ENCODE data around the gene RNF150. TPM values are rescaled to one million over a fixed set of nuclear protein-coding genes. Genes with fewer than 3 reads are reported as not detected.
"Not testable (repeated sequence)": the region's sequence is repeated elsewhere in the genome, so short reads cannot be mapped to it uniquely, and the experiment has no call there.

RNF150 gene
- total RNA-seq (10 to 100 TPM; 16.8 to 28.0 TPM), polyA plus RNA-seq (ENCODE audit: insufficient read length in 2 of 2) (10 to 100 TPM; 14.3 to 20.4 TPM)
- long read RNA-seq, donor 1, full-length matches to known transcripts: 2 of 2 reads
- long read RNA-seq, donor 1, partial matches to known transcripts: 0 of 2 reads
- long read RNA-seq, donor 1, other reads (novel, unspliced or antisense): 0 of 2 reads
- long read RNA-seq, donor 2: 0 reads
- long read RNA-seq, donor 3, full-length matches to known transcripts: 3 of 3 reads
- long read RNA-seq, donor 3, partial matches to known transcripts: 0 of 3 reads
- long read RNA-seq, donor 3, other reads (novel, unspliced or antisense): 0 of 3 reads
- long read RNA-seq, donor 4, full-length matches to known transcripts: 1 of 1 reads
- long read RNA-seq, donor 4, partial matches to known transcripts: 0 of 1 reads
- long read RNA-seq, donor 4, other reads (novel, unspliced or antisense): 0 of 1 reads

DNA sequence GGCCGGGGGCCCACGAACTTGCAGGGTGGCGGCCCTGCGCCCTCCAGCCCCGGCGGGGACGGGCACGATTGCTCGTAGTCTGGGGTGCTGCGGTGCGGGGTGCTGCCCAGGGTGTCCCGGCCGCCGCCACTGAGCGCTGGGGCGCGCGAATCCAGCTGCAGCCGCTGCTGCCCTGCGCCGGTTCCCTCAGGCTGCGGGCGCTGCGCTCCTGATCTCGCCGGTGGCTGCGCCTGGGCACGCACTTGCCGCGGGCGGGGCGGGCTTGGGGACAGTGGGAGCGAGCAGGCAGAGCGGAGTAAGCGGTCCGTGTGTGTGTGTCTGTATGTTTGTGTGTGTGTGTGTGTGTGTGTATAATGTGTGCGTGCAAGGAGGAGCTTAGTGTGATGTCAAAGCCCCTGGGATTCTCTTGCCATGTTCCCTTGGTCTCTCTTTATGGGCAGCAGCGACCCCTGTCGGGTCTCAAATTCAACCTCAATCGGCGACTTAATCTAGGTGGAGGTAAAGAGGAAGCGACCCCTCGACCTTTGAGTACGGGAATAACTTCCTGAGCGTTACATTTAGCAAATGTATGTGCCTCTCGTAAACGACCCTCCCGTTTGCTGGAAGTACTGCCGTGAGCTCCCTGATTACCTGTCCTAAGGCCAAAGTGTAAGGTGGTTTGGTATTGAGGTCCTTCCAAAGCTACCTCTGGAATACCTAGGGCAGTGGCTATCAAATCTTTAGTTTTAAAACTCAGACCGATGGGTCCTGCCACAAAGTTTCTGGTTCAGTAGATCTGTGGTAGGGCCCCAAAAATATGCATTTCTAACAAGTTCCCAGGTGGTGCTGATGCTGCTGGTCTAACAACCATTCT lies at the start of gene RNF150:
TSS of gene RNF150 (minus strand) at position 324 of the 853 bp plus-strand sequence.
- under 1% methylated on average over 50 of the region's 50 CpGs for WGBS (ENCODE audit: insufficient coverage)
- no peaks in the 10 kb centered on the region for H3K9me3 ChIP-seq (ENCODE audit: control insufficient read depth, insufficient read depth, low read length)
- H3K27me3 ChIP-seq (ENCODE audit: control insufficient read depth, insufficient read depth, low read length): no peaks in the 10 kb centered on the region
- no peaks in the 10 kb centered on the region for H3K36me3 ChIP-seq (ENCODE audit: control insufficient read depth, insufficient read depth, low read length)
- H3K4me3 ChIP-seq (ENCODE audit: low read depth, low read length): peak within 1 kb of the TSS; percentile 86
- H3K27ac ChIP-seq (ENCODE audit: low read depth, low read length): peak within 1 kb of the TSS; percentile 82
- peaks cover 6% of the 10 kb centered on the region for H3K4me1 ChIP-seq (ENCODE audit: control insufficient read depth, insufficient read depth, low read length)
- DNase-seq (ENCODE audit: low read depth in 4 of 6, low spot score in 6 of 6): peak; percentile 87 to 99 (median 95)

GRCh38 chr4:141180991-141181761 lies 47.9 kb upstream of the RNF150 start:
- Histone ChIP-seq H3K4me3 (ENCODE audit: low read depth, low read length) (no peak overlapping the region), H3K36me3 (ENCODE audit: control insufficient read depth, insufficient read depth, low read length) (no peaks in the 10 kb centered on the region), H3K27ac (ENCODE audit: low read depth, low read length) (no peak overlapping the region), H3K9me3 (ENCODE audit: control insufficient read depth, insufficient read depth, low read length) (no peaks in the 10 kb centered on the region), H3K27me3 (ENCODE audit: control insufficient read depth, insufficient read depth, low read length) (no peaks in the 10 kb centered on the region), H3K4me1 (ENCODE audit: control insufficient read depth, insufficient read depth, low read length) (no peaks in the 10 kb centered on the region)
- no peak for DNase-seq (ENCODE audit: low read depth in 4 of 6, low spot score in 6 of 6)
- no CpG with 5 or more reads among the region's 2 CpGs for WGBS (ENCODE audit: insufficient coverage)

DNA sequence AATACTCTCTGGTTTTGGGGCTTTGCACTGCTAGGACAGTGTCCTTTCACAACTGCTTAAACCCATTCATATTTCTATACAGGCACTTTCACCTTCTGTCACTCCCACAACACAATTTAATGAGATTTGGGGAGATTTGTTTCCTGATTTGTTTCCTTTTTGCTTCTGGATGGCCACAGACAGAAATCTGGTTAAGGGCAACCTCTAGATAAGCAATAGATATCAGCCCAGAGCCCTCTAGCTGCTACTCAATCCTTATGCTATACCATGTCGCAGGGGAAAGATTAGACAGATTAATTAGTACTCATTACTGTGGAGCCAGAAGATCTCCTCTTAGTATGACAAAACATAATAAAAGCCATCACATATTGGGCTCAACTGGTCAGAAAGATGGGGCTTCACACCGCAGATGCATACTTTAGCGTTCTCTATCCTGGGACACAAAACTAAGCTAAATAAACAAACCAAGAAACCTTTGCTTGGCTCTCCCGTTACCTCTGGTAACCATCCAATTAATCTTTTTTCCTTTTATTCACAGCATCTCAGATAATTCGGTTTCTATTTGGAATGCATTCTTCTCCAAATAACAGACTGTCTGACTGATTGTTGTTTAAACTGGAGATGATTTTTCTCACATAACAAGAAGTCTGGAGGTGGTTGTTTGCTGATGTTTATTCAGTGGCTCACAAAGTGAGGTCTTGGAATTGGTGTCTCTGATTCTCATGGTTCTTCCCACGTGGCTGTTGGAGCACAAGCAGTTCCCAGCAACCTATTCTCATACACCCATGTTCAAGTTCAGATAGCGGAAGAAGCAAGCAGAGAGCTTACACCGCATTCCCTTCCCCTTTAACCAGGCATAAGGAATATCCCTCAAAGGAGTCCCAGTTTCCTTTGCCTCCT lies 46.5 kb upstream of the RNF150 start:
- Histone ChIP-seq H3K4me3 (ENCODE audit: low read depth, low read length) (no peak overlapping the region), H3K27me3 (ENCODE audit: control insufficient read depth, insufficient read depth, low read length) (no peaks in the 10 kb centered on the region), H3K27ac (ENCODE audit: low read depth, low read length) (no peak overlapping the region), H3K9me3 (ENCODE audit: control insufficient read depth, insufficient read depth, low read length) (no peaks in the 10 kb centered on the region), H3K36me3 (ENCODE audit: control insufficient read depth, insufficient read depth, low read length) (no peaks in the 10 kb centered on the region), H3K4me1 (ENCODE audit: control insufficient read depth, insufficient read depth, low read length) (no peaks in the 10 kb centered on the region)
- DNase-seq (ENCODE audit: low read depth in 4 of 6, low spot score in 6 of 6): no peak
- 41% methylated on average over 5 of the region's 8 CpGs for WGBS (ENCODE audit: insufficient coverage)

DNA sequence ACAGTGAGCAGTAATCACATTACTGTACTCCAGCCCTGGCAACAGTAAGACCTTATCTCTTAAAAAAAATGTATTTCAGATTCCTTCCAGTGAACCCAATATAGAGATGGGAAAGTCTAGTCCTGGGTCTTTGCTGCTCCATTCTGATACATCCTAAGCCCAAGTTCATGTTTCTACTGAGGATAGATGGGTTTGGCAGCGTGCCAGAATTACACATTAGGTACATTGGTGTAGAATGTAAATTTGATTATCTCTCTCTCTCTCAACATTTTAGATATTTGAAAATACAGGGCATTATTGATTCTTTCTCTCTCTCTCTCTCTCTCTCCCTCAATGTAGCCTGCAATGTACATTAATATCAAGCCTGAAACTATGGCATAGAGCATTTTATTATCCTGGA lies 43.9 kb upstream of the RNF150 start:
- no peaks in the 10 kb centered on the region for H3K4me1 ChIP-seq (ENCODE audit: control insufficient read depth, insufficient read depth, low read length)
- WGBS (ENCODE audit: insufficient coverage): no CpG with 5 or more reads among the region's 1 CpG

DNA sequence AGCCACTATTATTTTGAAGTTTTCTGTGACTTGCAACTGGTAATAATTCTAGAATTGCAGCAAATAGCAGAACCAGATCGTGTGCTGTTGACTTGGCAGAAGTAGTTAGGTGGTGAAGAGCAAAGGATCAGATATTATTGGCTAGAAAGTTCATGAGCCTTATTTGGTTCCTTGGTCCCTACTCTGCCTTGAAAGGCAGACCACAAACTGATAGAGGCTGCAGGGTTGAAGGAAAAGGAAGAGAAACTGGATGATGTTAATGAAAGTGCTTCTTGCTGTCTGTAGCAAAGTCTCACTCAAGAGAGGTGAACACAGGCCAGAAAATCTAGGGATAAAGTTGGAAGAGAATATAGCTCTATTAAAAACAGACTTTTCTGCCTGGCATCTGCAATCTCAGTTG lies 41.2 kb upstream of the RNF150 start:
- H3K27me3 ChIP-seq (ENCODE audit: control insufficient read depth, insufficient read depth, low read length): no peaks in the 10 kb centered on the region
- no peaks in the 10 kb centered on the region for H3K36me3 ChIP-seq (ENCODE audit: control insufficient read depth, insufficient read depth, low read length)
- no peak overlapping the region for H3K4me3 ChIP-seq (ENCODE audit: low read depth, low read length)
- H3K27ac ChIP-seq (ENCODE audit: low read depth, low read length): no peak overlapping the region
- 79% methylated on average over 1 of the region's 1 CpG for WGBS (ENCODE audit: insufficient coverage)
- no peaks in the 10 kb centered on the region for H3K9me3 ChIP-seq (ENCODE audit: control insufficient read depth, insufficient read depth, low read length)
- H3K4me1 ChIP-seq (ENCODE audit: control insufficient read depth, insufficient read depth, low read length): no peaks in the 10 kb centered on the region
- no peak for DNase-seq (ENCODE audit: low read depth in 4 of 6, low spot score in 6 of 6)

More for the DNA sequence above, 43.9 kb upstream of the RNF150 start:
- no peaks in the 10 kb centered on the region for H3K36me3 ChIP-seq (ENCODE audit: control insufficient read depth, insufficient read depth, low read length)
- DNase-seq (ENCODE audit: low read depth in 4 of 6, low spot score in 6 of 6): no peak
- no peak overlapping the region for H3K4me3 ChIP-seq (ENCODE audit: low read depth, low read length)
- H3K27me3 ChIP-seq (ENCODE audit: control insufficient read depth, insufficient read depth, low read length): no peaks in the 10 kb centered on the region
- H3K27ac ChIP-seq (ENCODE audit: low read depth, low read length): no peak overlapping the region
- H3K9me3 ChIP-seq (ENCODE audit: control insufficient read depth, insufficient read depth, low read length): no peaks in the 10 kb centered on the region

GRCh38 chr4:141170671-141171070 lies 37.4 kb upstream of the RNF150 start:
- Histone ChIP-seq H3K4me1 (ENCODE audit: control insufficient read depth, insufficient read depth, low read length) (no peaks in the 10 kb centered on the region), H3K36me3 (ENCODE audit: control insufficient read depth, insufficient read depth, low read length) (no peaks in the 10 kb centered on the region), H3K27ac (ENCODE audit: low read depth, low read length) (no peak overlapping the region), H3K9me3 (ENCODE audit: control insufficient read depth, insufficient read depth, low read length) (no peaks in the 10 kb centered on the region), H3K4me3 (ENCODE audit: low read depth, low read length) (no peak overlapping the region), H3K27me3 (ENCODE audit: control insufficient read depth, insufficient read depth, low read length) (no peaks in the 10 kb centered on the region)
- no CpG with 5 or more reads among the region's 3 CpGs for WGBS (ENCODE audit: insufficient coverage)
- no peak for DNase-seq (ENCODE audit: low read depth in 4 of 6, low spot score in 6 of 6)

GRCh38 chr4:141169391-141169790 lies 36.1 kb upstream of the RNF150 start:
- no peaks in the 10 kb centered on the region for H3K36me3 ChIP-seq (ENCODE audit: control insufficient read depth, insufficient read depth, low read length)

DNA sequence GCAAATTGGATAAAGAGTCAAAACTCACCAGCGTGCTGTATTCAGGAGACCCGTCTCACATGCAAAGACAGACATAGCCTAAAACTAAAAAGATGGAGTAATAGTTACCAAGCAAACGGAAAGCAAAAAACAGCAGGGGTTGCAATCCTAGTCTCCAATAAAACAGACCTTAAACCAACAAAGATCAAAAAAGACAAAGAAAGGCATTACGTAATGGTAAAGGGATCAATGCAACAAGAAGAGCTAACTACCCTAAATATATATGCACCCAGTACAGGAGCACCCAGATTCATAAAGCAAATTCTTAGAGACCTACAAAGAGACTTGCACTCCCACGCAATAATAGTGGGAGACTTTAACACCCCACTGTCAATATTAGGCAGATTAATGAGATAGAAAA lies 31.7 kb upstream of the RNF150 start:
- not testable (repeated sequence) for H3K4me1 ChIP-seq (ENCODE audit: control insufficient read depth, insufficient read depth, low read length); H3K9me3 ChIP-seq (ENCODE audit: control insufficient read depth, insufficient read depth, low read length); DNase-seq (ENCODE audit: low read depth in 4 of 6, low spot score in 6 of 6); H3K4me3 ChIP-seq (ENCODE audit: low read depth, low read length); H3K27me3 ChIP-seq (ENCODE audit: control insufficient read depth, insufficient read depth, low read length); H3K36me3 ChIP-seq (ENCODE audit: control insufficient read depth, insufficient read depth, low read length); H3K27ac ChIP-seq (ENCODE audit: low read depth, low read length)
- WGBS (ENCODE audit: insufficient coverage): no CpG with 5 or more reads among the region's 5 CpGs

More at GRCh38 chr4:141169391-141169790, 36.1 kb upstream of the RNF150 start:
- no peak for DNase-seq (ENCODE audit: low read depth in 4 of 6, low spot score in 6 of 6)
- H3K4me1 ChIP-seq (ENCODE audit: control insufficient read depth, insufficient read depth, low read length): no peaks in the 10 kb centered on the region
- H3K27me3 ChIP-seq (ENCODE audit: control insufficient read depth, insufficient read depth, low read length): no peaks in the 10 kb centered on the region
- H3K9me3 ChIP-seq (ENCODE audit: control insufficient read depth, insufficient read depth, low read length): no peaks in the 10 kb centered on the region
- H3K27ac ChIP-seq (ENCODE audit: low read depth, low read length): no peak overlapping the region
- H3K4me3 ChIP-seq (ENCODE audit: low read depth, low read length): no peak overlapping the region
